ENCODE data around the gene FNDC8. TPM values are rescaled to one million over a fixed set of nuclear protein-coding genes. Genes with fewer than 3 reads are reported as not detected.

Gene FNDC8
- polyA plus RNA-seq, 1 of the 3 experiments (the other 2 are of a cell fraction): not detected

- WGBS (ENCODE audit: low lambda C conversion rate): 87% methylated on average over 12 of the region's 12 CpGs
- no peak overlapping the region; a peak in 1 of 4 replicates for H3K27ac ChIP-seq (ENCODE audit: low read depth in 2 of 2, low read length in 1 of 2)
- no peak overlapping the region for H3K9ac ChIP-seq
- ChIA-PET POLR2A (no interaction called here), CTCF (interaction anchor here (1.1 kb wide), 1 partner anchor 574 kb away, joined by 3 read pairs; no protein-coding TSS in a partner anchor)
- no peak for TF ChIP-seq CTCF (IDR thresholded peaks at IDR 0.05)
- no peak for TF ChIP-seq TCF12 (IDR thresholded peaks at IDR 0.05)
- no peak for TF ChIP-seq EP300 (IDR thresholded peaks at IDR 0.05; ENCODE audit: borderline replicate concordance in 1 of 2, low read depth in 1 of 2, low read length in 1 of 2)
- TF ChIP-seq IRF3 (IDR thresholded peaks at IDR 0.05; ENCODE audit: low read depth, low read length): no peak
- TF ChIP-seq SIN3A (IDR thresholded peaks at IDR 0.05; ENCODE audit: borderline replicate concordance, low read depth, low read length): no peak
- no peak for TF ChIP-seq EZH2phosphoT487 (IDR thresholded peaks at IDR 0.05; ENCODE audit: borderline replicate concordance, low read depth)
- no peak for TF ChIP-seq PBX3 (IDR thresholded peaks at IDR 0.05)
- no peak for TF ChIP-seq YY1 (IDR thresholded peaks at IDR 0.05; ENCODE audit: low read depth)
- TF ChIP-seq POLR2AphosphoS5 (IDR thresholded peaks at IDR 0.05; ENCODE audit: low read depth, low read length): no peak
- TF ChIP-seq CHD2 (IDR thresholded peaks at IDR 0.05; ENCODE audit: low read length, partially characterized antibody): no peak
- no peak for TF ChIP-seq REST (IDR thresholded peaks at IDR 0.05; ENCODE audit: low read depth, low read length)
- H3K4me1 ChIP-seq (ENCODE audit: control insufficient read depth in 1 of 2, insufficient read depth in 2 of 2, low read depth in 1 of 2, low read length in 1 of 2): peaks cover 0 to 16% of the 10 kb centered on the region in 2 experiments; a peak in 1 of 4 replicates
- H3K4me3 ChIP-seq (ENCODE audit: low read depth in 2 of 2, low read length in 1 of 2): no peak overlapping the region
- no peaks in the 10 kb centered on the region for H3K36me3 ChIP-seq (replicated peaks in 1 of 2; ENCODE audit: control insufficient read depth in 1 of 2, insufficient read depth in 2 of 2, low read length in 1 of 2)
- no peak overlapping the region for H3K4me2 ChIP-seq
- H4K20me1 ChIP-seq (ENCODE audit: insufficient read depth): no peaks in the 10 kb centered on the region
- no peaks in the 10 kb centered on the region for H3K27me3 ChIP-seq (ENCODE audit: insufficient read depth)
- H2AFZ ChIP-seq (ENCODE audit: low read depth): no peak overlapping the region
- no peak for DNase-seq
- peaks cover 3% of the 10 kb centered on the region for H3F3A ChIP-seq (replicated peaks; ENCODE audit: insufficient read depth)
- H3K9me2 ChIP-seq: no peaks in the 10 kb centered on the region
- H3K9me3 ChIP-seq: no peaks in the 10 kb centered on the region
- peaks cover 55% of the 10 kb centered on the region for H3K79me2 ChIP-seq (ENCODE audit: insufficient read depth)
These were observed 4.6 kb upstream of the FNDC8 start for GRCh38 chr17:35116845-35117244.
